K562 (cell line): ENCODE measurements around the gene SPEM1. TPM values are rescaled to one million over a fixed set of nuclear protein-coding genes. Genes with fewer than 3 reads are reported as not detected.
A peak's percentile ranks its signal among the peaks of the same experiment; 100 is the strongest.

Experiments used
- ATAC-seq: fragments of 200-7000 bp; cut with Tn5 transposase; 3 replicates; pipeline ENCODE4 v1.9.1; 2020; ENCODE audit warnings: moderate library complexity
- BruUV-seq: library from RNA; stranded (reverse); fragments of 400-500 nt; replicated peaks from 2 replicates; lab custom pipeline; 2021; lab: Mats Ljungman, UMichigan
- CTCF ChIA-PET: fragments of 300-600 bp; formaldehyde crosslinking; extraction: SDS; loops from one replicate; lab custom pipeline; 2021; ENCODE audit warnings: low intra/inter-chr PET ratio; lab: Yijun Ruan, JAX
- POLR2A ChIA-PET: fragments of 300-600, 350-650 bp; sonication (Branson Sonifier 250); formaldehyde crosslinking; extraction: SDS; loops from one replicate; lab custom pipeline; 2021; ENCODE audit warnings: antibody characterized with exemption, inconsistent platforms; lab: Yijun Ruan, JAX
- DNase-seq, 4 experiments: peaks; one replicate each; pipeline versions ENCODE4 v3.0.0 to v3.0.0-alpha.2; 2011 to 2018; ENCODE audit warnings: low spot score in 3 of 4, mixed read lengths in 3 of 4; ENCODE audit errors: extremely low read depth in 1 of 4
- FAIRE-seq: peaks from 2 replicates; lab custom pipeline; 2011; peaks lifted over from hg19 to GRCh38; lab: Jason Lieb, UNC
- H2AFZ ChIP-seq: 2 replicates; pipeline ENCODE4 v1.6.0; 2011; ENCODE audit warnings: low read depth, low read length, control low read depth, inconsistent platforms
- H3K27ac ChIP-seq: fragments of 200-600 bp; 3 replicates; pipeline ENCODE4 v1.8.0; 2011; ENCODE audit warnings: low read depth, mild to moderate bottlenecking, control low read depth, inconsistent platforms, low read length, moderate library complexity, mixed read lengths; ENCODE audit errors: extremely low read depth
- H3K27me3 ChIP-seq, 2 experiments: fragments of 300-600 bp in 1 of 2; 2 replicates in 1 of 2; 3 replicates in 1 of 2; pipeline versions ENCODE4 v1.6.0 to v1.8.0; 2011; ENCODE audit warnings: inconsistent platforms in 2 of 2, low read length in 2 of 2, mild to moderate bottlenecking in 1 of 2, mixed read lengths in 1 of 2, moderate library complexity in 1 of 2; ENCODE audit not compliant: control insufficient read depth in 2 of 2, insufficient read depth in 2 of 2
- H3K36me3 ChIP-seq: fragments of 300-600 bp; 3 replicates; pipeline ENCODE4 v1.8.0; 2011; ENCODE audit warnings: mild to moderate bottlenecking, low read length, inconsistent platforms; ENCODE audit not compliant: control insufficient read depth, insufficient read depth
- H3K4me1 ChIP-seq, 2 experiments: fragments of 200-600 bp in 1 of 2; replicated peaks in 1 of 2; 2 replicates in 1 of 2; 3 replicates in 1 of 2; pipeline versions ENCODE4 v1.5.1 to v1.8.0; 2011; ENCODE audit warnings: inconsistent platforms in 2 of 2, low read length in 2 of 2, mild to moderate bottlenecking in 1 of 2, mixed read lengths in 1 of 2, moderate library complexity in 1 of 2; ENCODE audit not compliant: control insufficient read depth in 2 of 2, insufficient read depth in 2 of 2
- H3K4me2 ChIP-seq: 2 replicates; pipeline ENCODE4 v1.6.1; 2011; ENCODE audit warnings: low read length, control low read depth, inconsistent platforms, mixed read lengths; ENCODE audit not compliant: insufficient read depth
- H3K4me3 ChIP-seq: fragments of 200-600 bp; sonication (generic), shearing (Covaris generic); 2 replicates; pipeline ENCODE4 v1.5.1; 2016; ENCODE audit warnings: control low read depth, inconsistent platforms
- H3K79me2 ChIP-seq: fragments of 200-600 bp; 3 replicates; pipeline ENCODE4 v1.8.0; 2011; ENCODE audit warnings: low read length, inconsistent platforms; ENCODE audit not compliant: control insufficient read depth, insufficient read depth
- H3K9ac ChIP-seq, 2 experiments: 2 replicates each; pipeline versions ENCODE4 v1.6.0 to v1.6.1; 2011; ENCODE audit warnings: low read depth in 2 of 2, low read length in 2 of 2, control low read depth in 1 of 2, inconsistent platforms in 1 of 2, mild to moderate bottlenecking in 1 of 2, mixed read lengths in 1 of 2; ENCODE audit not compliant: insufficient read depth in 1 of 2
- H3K9me1 ChIP-seq: one replicate; pipeline ENCODE4 v1.6.0; 2011; ENCODE audit warnings: inconsistent platforms, mild to moderate bottlenecking, low read length, moderate library complexity; ENCODE audit not compliant: control insufficient read depth, insufficient read depth
- H3K9me3 ChIP-seq: replicated peaks from 2 replicates; pipeline ENCODE4 v1.5.1; 2011; ENCODE audit warnings: low read depth, low read length, inconsistent platforms; ENCODE audit not compliant: control insufficient read depth, insufficient read depth
- H4K20me1 ChIP-seq: replicated peaks from 2 replicates; pipeline ENCODE4 v1.6.1; 2011; ENCODE audit warnings: low read length, inconsistent platforms, mixed read lengths; ENCODE audit not compliant: control insufficient read depth, insufficient read depth
- BHLHE40 ChIP-seq: IDR thresholded peaks from 2 replicates; pipeline ENCODE4 v1.6.1; 2011; ENCODE audit warnings: low read length, improper control_type of control experiment
- CC2D1A ChIP-seq: fragments of 450-650 bp; IDR thresholded peaks from 2 replicates; pipeline ENCODE4 v1.6.1; 2017; ENCODE audit warnings: mild to moderate bottlenecking
- CREB3 ChIP-seq: fragments of 450-650 bp; conservative IDR thresholded peaks from 2 replicates; pipeline ENCODE4 v1.6.1; 2016; ENCODE audit warnings: missing genetic modification characterization, low read depth, mild to moderate bottlenecking, missing compliant biosample characterization, moderate library complexity
- FOXP4 ChIP-seq: sonication (generic); formaldehyde crosslinking; IDR thresholded peaks from 2 replicates; pipeline ENCODE4 v1.8.0; 2022; ENCODE audit warnings: mild to moderate bottlenecking, missing genetic modification reagents, borderline replicate concordance
- GABPB1 ChIP-seq: sonication (generic); formaldehyde crosslinking; IDR thresholded peaks from 2 replicates; pipeline ENCODE4 v1.8.0; 2022; ENCODE audit warnings: mild to moderate bottlenecking, missing genetic modification reagents
- GTF2E2 ChIP-seq: fragments of 200-800 bp; sonication (Bioruptor generic); IDR thresholded peaks from 2 replicates; pipeline ENCODE4 v1.6.1; 2016; ENCODE audit warnings: missing genetic modification characterization, missing compliant biosample characterization
- HDAC1 ChIP-seq, 2 experiments: fragments of 450-650 bp; IDR thresholded peaks; 2 replicates each; pipeline ENCODE4 v1.6.1; 2016 to 2017; ENCODE audit warnings: inconsistent platforms in 1 of 2, mild to moderate bottlenecking in 1 of 2, moderate library complexity in 1 of 2
- HMBOX1 ChIP-seq: sonication (generic); IDR thresholded peaks from 2 replicates; pipeline ENCODE4 v1.6.1; 2016
- IFI16 ChIP-seq: fragments of 250-450 bp; sonication (Bioruptor Pico); IDR thresholded peaks from 2 replicates; pipeline ENCODE4 v2.1.2; 2022; ENCODE audit warnings: mild to moderate bottlenecking, inconsistent platforms
- KDM2B ChIP-seq: fragments of 250-450 bp; sonication (Bioruptor Pico); IDR thresholded peaks from 2 replicates; pipeline ENCODE4 v1.8.0; 2021; ENCODE audit warnings: mild to moderate bottlenecking, moderate library complexity
- L3MBTL2 ChIP-seq: fragments of 450-650 bp; IDR thresholded peaks from 2 replicates; pipeline ENCODE4 v1.6.1; 2016; ENCODE audit warnings: mild to moderate bottlenecking, moderate library complexity
- LCOR ChIP-seq: sonication (generic); formaldehyde crosslinking; IDR thresholded peaks from 2 replicates; pipeline ENCODE4 v1.8.0; 2022; ENCODE audit warnings: mild to moderate bottlenecking, missing genetic modification reagents
- MTA3 ChIP-seq: fragments of 450-650 bp; formaldehyde crosslinking; IDR thresholded peaks from 2 replicates; pipeline ENCODE4 v1.6.1; 2017; ENCODE audit warnings: mild to moderate bottlenecking, borderline replicate concordance
- POLR2A ChIP-seq: fragments of 450-650 bp; conservative IDR thresholded peaks from 2 replicates; pipeline ENCODE4 v1.6.1; 2016
- RB1 ChIP-seq: fragments of 450-650 bp; IDR thresholded peaks from 2 replicates; pipeline ENCODE4 v1.6.1; 2017; ENCODE audit warnings: low read depth, mild to moderate bottlenecking
- RBBP5 ChIP-seq: fragments of 200-600 bp; sonication (generic); IDR thresholded peaks from 2 replicates; pipeline ENCODE4 v1.6.1; 2012; ENCODE audit warnings: borderline replicate concordance, mild to moderate bottlenecking, low read length, control low read depth, inconsistent platforms; ENCODE audit not compliant: insufficient read depth, poor library complexity, severe bottlenecking
- ZBED1 ChIP-seq: IDR thresholded peaks from 2 replicates; pipeline ENCODE4 v1.6.1; 2014
- ZNF184 ChIP-seq: sonication (generic); formaldehyde crosslinking; IDR thresholded peaks from 2 replicates; pipeline ENCODE4 v1.5.0; 2020; ENCODE audit warnings: missing genetic modification reagents
- ZNF24 ChIP-seq: fragments of 450-650 bp; IDR thresholded peaks from 2 replicates; pipeline ENCODE4 v1.6.1; 2016
- ZNF280B ChIP-seq: fragments of 250-450 bp; sonication (Bioruptor Pico); IDR thresholded peaks from 2 replicates; pipeline ENCODE4 v1.5.1; 2021; ENCODE audit warnings: mild to moderate bottlenecking
- ZSCAN29 ChIP-seq: fragments of 450-650 bp; IDR thresholded peaks from 2 replicates; pipeline ENCODE4 v1.6.1; 2017
- whole genome bisulfite sequencing: fragments of 100-300 bp; shearing (Covaris generic); methylation state at CpG from one replicate; pipeline ENCODE4 v1.1.6; 2016; ENCODE audit warnings: low coverage, mixed read lengths; ENCODE audit not compliant: insufficient coverage; ENCODE audit errors: missing lambda C conversion rate; 5-methylcytosine and 5-hydroxymethylcytosine counted together
- in situ Hi-C: fragments of 300-500 bp; cut with MboI; formaldehyde crosslinking; loops from 4 replicates; pipeline ENCODE4 v1.15.0; 2018; ENCODE audit warnings: inconsistent platforms, mixed read lengths
- intact Hi-C: fragments of 100-400 bp; cut with micrococcal nuclease; formaldehyde crosslinking; loops from 2 replicates; pipeline ENCODE4 v1.14.2; 2022
- polyA plus RNA-seq, 8 experiments: library from polyadenylated mRNA; depleted of rRNA in 4 of 8; stranded (reverse) in 5 of 8; unstranded in 3 of 8; fragments of >200 nt; fragmentation: Nextera tagmentation in 2 of 8; fragmentation: Illumina TruSeq in 1 of 8; extraction: Ambion mirVana in 2 of 8; extraction: Trizol in 1 of 8; gene quantifications; 2 replicates each; pipeline versions ENCODE4 v1.2.1 to v1.2.3, GENCODE V29; 2011 to 2014; ENCODE audit warnings: inconsistent platforms in 1 of 8, missing spikeins in 1 of 8
- total RNA-seq, 7 experiments: library from RNA; depleted of rRNA in 6 of 7; stranded (reverse); fragments of >200 nt in 6 of 7; fragmentation: Illumina TruSeq in 2 of 7; extraction: Trizol in 2 of 7; gene quantifications; 2 replicates each; pipeline versions ENCODE4 v1.2.1 to v1.2.3, GENCODE V29; 2011 to 2021; ENCODE audit warnings: low replicate concordance in 1 of 7

The SPEM1 gene
- total and polyA plus RNA-seq, 9 of the 15 experiments (the other 6 are each of a cell fraction or from before 2014, with no cell fraction given), result not detected

- Histone ChIP-seq H3K27ac (peak overlapping the region; percentile 30; the same call in 2 of the 3 replicates), H3K4me2 (peak overlapping the region; percentile 65), H4K20me1 (no peaks in the 10 kb centered on the region), H3K36me3 (no peaks in the 10 kb centered on the region), H3K4me1 (peaks cover 11 to 40% of the 10 kb centered on the region in 2 experiments; a peak in 4 of 5 replicates), H3K9ac (peak overlapping the region; percentile 41 to 89; a peak in 3 of 4 replicates), H3K27me3 (no peaks in the 10 kb centered on the region), H2AFZ (peak overlapping the region; percentile 86), H3K4me3 (peak overlapping the region; percentile 35), H3K9me1 (peaks cover 3% of the 10 kb centered on the region), H3K79me2 (no peaks in the 10 kb centered on the region), H3K9me3 (no peaks in the 10 kb centered on the region)
- no peak for FAIRE-seq
- BruUV-seq, result no TSS peak
- peak in 2 of 4 experiments; percentile 68 to 74 for DNase-seq
- 0% methylated on average over 7 of the region's 16 CpGs for WGBS
- POLR2A ChIA-PET, result interaction anchor here (0.6 to 1.0 kb wide), 4 partner anchors 8 to 235 kb away, joined by 3 read pairs; partner anchors contain the start of gene POLR2A
- in situ Hi-C loops, result no loop called here
- CTCF ChIA-PET, result no interaction called here
- intact Hi-C loops, result no loop called here
- ATAC-seq, result peak; percentile 81
- TF ChIP-seq ZNF24, result 0 out of 2 replicates have a peak, but pooled peaks have one; percentile 11
- TF ChIP-seq IFI16, result no peak
- peak; percentile 49; the same call in 1 of the 2 replicates for TF ChIP-seq POLR2A
- TF ChIP-seq CREB3 (tag), result no peak
- no peak for TF ChIP-seq ZNF184 (CRISPR knock-in tag)
- TF ChIP-seq CC2D1A, result 0 out of 2 replicates have a peak, but pooled peaks have one; percentile 15
- no peak for TF ChIP-seq FOXP4 (CRISPR knock-in tag)
- no peak for TF ChIP-seq BHLHE40
- TF ChIP-seq LCOR, result no peak
- TF ChIP-seq L3MBTL2, result 0 out of 2 replicates have a peak, but pooled peaks have one; percentile 9
- TF ChIP-seq RBBP5, result no peak
- no peak for TF ChIP-seq ZBED1
- no peak for TF ChIP-seq ZSCAN29
- TF ChIP-seq HDAC1 (IDR thresholded peaks at IDR 0.05), result 0 out of 4 replicates have a peak, but pooled peaks of 1 of the 2 experiments have one; percentile 17
- TF ChIP-seq MTA3, result no peak
- no peak for TF ChIP-seq GTF2E2 (tag)
- no peak for TF ChIP-seq HMBOX1
- no peak for TF ChIP-seq RB1
- TF ChIP-seq GABPB1 (CRISPR knock-in tag), result no peak
- no peak for TF ChIP-seq KDM2B
- TF ChIP-seq ZNF280B (CRISPR knock-in tag), result no peak
Observed at GRCh38 chr17:7445619-7445968, 25.5 kb downstream of the SPEM1 start.
